ENCODE measurements around the gene PLPP6.

PLPP6 gene

GRCh38 chr9:4662989-4663792 is 1.1 kb downstream of the PLPP6 start:
- no peak for DNase-seq

GRCh38 chr9:4663956-4664355 is 1.9 kb downstream of the PLPP6 start:
- DNase-seq: no peak

DNA sequence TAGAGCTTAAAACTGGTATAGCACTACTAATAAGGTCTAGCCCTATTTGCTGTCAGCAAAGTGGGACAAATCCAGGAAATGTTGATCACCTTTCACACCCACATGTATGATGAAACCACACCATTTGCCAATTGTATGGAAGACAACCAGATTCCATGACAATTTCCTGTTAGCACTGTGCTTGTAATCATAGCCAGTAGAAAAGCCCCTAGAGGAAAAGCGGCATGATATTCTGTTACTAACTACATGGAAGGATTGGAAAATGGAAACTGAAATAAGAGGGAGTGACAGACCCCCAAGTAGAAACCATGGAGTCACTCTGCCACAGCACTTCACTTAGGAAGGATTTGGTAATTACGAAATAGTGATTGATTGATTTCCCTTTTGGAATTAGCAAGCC is 3.3 kb downstream of the PLPP6 start:
- no peak for DNase-seq

GRCh38 chr9:4666042-4666699 is 4.1 kb downstream of the PLPP6 start, which contains the start of gene SPATA6L:
Gene SPATA6L (minus strand): TSS chr9:4666480. CDS start chr9:4666250, 230 bp downstream.
- DNase-seq: peak; percentile 23

DNA sequence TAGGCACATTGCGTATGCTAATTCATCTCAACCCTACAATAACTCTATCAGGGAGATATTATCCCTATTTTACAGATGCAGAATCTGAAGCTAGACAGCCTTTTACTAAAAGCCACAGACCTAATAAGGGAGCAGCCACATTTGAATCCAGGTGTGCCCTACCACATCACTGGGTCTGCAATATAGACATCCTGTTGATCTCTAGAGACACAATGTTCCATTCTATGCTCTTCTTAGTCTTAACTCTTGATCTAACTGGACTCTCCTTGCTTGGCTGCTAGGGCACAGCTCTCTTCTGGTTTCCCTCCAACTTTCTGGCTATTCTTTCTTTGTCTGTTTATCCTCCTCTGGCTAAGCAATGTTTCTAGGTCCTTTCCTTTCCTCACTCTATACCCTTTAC is 5.6 kb downstream of the PLPP6 start:
- DNase-seq: no peak

DNA sequence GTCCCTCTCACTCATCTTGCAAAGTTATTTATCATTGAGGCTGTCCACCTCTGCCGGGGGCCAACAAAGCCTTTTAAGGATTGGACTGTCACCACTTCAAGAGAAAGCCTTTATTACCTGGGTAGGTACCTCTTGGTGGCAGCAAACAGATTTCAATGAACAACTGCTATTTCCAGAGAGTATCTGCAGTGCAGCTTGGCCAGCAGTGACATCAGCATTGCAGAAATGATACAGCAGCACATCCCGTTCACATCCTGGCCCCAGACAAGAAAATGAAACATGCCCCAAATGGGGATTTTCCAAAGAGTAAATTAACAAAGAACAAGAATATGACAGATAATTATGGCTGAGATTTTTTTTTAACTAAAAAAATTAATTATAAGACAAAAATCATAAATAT is 6.5 kb downstream of the PLPP6 start:
- DNase-seq: no peak

GRCh38 chr9:4669890-4670289 is 7.8 kb downstream of the PLPP6 start:
- no peak for DNase-seq

DNA sequence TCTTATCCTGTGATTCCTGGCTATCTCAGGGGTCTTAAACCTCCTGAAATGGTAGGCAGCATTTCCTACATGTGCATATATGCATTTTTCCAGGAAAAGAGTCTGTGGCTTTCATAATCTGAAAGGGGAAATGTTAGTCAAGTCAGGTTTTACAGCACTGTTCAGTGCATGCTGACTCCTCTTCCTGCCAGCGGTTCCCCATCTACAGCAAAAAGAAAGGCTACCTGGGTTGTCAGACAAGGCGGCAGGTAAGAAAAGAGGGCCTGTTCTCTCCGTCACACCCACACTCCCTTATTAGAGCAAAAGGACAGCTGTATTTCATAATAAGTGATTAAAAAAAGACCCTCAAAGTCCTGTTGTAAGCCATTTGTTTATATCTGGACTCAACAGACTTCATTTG is 8.5 kb downstream of the PLPP6 start:
- no peak for DNase-seq

DNA sequence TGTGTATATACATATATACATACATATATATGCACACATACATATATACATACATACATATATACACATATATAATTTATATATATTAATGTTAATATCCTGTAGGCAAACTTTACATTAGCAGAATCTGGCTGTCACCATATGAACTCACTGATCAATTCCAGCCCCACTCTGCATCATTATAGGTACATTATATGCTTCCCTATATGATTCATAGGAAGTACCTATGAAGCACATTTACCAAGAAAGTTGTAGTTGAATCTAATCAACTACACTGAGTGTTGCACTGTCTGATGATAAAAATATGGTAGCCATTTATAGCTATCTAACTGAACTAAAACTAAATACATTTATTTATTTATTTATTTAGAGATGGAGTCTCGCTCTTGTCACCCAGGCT is 9.6 kb downstream of the PLPP6 start:
- no peak for DNase-seq

DNA sequence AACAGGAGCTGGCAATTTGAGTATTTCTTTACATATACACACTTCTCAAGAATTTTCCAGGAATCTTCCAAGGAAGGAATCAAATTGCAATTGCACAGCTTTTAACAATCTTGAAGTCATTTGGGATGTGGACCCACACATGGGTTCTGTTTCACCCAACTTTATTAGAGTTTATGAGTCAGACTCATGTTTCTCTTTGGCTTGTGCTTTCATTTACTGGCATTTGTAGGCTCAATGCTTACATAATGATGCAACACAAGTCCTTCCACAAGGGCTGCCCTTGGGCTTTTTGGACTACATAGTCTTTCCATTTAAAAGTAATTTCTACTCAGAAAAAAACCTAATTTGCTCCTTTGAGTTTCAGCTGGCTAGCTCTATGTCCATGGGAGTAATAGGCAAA is 12.7 kb downstream of the PLPP6 start:
- DNase-seq: no peak

- no peak for DNase-seq
Measured at GRCh38 chr9:4677392-4677791, 15.3 kb downstream of the PLPP6 start.

GRCh38 chr9:4678679-4679267 is 16.7 kb downstream of the PLPP6 start:
- DNase-seq: peak; percentile 37

GRCh38 chr9:4679268-4680172 is 17.4 kb downstream of the PLPP6 start, which contains the start of gene CDC37L1:
Gene CDC37L1 (plus strand): TSS chr9:4679569. CDS start chr9:4679768, 199 bp downstream.
- peak; percentile 94 for DNase-seq

DNA sequence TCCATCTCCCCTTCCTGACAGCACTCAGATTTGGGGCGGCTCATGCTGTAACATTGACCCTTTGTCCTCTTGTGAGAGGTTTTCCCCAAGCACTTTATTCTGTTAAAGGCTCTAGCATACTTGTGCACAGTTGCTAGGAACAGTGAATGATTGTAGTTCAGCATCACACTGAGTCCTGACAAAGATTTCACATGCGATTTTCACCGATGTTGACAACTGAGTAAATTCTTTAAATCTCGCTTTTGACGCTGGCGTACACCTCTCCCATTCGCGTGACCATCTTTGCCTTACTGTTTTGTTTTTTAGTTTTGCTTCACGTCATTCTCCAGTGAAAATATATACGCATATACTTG is 18.1 kb downstream of the PLPP6 start:
- no peak for DNase-seq

DNA sequence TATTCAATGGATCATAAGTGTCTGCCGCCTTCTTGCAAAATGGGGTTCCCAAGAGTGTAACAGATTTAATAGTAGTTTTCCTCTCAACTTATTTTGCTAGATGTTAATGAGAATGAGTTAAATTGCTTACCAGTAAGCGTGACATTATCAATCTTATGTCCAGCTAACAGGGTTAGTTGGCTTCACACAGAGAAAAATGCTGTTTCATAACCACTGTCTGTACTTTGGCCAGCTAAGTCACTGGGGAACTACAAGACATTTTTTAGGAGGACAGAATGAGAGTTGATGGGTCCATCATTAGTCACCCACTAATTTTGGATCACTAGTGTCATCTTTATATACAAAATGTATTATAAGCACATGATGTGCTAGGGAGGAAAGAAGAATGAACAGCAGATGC is 18.7 kb downstream of the PLPP6 start:
- no peak for DNase-seq

DNA sequence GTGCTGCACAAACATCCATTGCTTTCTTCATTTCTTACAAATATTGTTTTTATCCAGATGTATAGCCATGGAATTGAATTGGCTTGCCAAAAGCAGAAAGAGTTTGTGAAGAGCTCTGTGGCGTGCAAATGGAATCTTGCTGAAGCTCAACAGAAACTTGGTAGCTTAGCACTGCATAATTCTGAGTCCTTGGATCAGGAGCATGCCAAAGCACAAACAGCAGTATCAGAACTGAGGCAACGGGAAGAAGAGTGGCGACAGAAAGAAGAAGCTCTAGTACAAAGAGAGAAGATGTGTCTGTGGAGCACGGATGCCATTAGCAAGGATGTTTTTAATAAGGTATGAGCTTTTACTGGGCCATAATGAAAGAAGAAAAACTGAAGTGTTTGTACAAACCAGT is 22.7 kb downstream of the PLPP6 start:
- no peak for DNase-seq

DNA sequence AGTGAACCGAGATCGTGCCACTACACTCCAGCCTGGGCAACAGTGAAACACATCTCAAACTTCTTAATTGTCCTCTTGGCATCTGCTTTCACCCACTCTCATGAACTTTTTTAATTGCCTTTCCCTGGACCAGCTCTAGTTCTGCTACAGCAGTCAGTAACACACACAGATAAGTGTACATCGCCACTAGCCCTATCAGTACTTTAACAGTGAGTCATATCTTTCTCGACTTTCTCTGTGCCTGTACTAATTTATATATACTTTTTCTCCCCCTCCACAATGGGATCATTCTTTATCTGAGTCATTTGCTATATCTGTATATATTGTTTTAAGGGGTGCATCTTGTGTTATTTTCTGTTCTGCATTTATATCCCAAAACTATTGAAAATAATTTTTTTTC is 24.0 kb downstream of the PLPP6 start:
- no peak for DNase-seq

DNA sequence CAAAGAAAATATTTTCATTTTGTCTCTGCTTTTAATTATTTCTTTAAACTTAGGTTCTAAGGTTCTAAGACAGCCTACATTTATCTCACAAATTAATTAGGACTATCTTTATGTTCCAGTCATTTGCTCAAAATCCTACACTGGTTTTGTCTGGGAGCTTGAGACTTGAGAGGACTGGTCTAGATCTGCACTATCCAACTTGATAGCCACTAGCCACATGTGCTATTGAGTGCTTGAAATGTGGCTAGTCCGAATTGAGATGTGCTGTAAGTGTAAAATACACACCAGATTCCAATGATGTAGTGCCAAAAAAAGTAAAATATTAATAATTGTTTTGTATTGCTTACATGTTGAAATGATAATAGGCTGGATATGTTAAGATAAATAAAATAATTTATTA is 24.5 kb downstream of the PLPP6 start:
- DNase-seq: no peak

DNA sequence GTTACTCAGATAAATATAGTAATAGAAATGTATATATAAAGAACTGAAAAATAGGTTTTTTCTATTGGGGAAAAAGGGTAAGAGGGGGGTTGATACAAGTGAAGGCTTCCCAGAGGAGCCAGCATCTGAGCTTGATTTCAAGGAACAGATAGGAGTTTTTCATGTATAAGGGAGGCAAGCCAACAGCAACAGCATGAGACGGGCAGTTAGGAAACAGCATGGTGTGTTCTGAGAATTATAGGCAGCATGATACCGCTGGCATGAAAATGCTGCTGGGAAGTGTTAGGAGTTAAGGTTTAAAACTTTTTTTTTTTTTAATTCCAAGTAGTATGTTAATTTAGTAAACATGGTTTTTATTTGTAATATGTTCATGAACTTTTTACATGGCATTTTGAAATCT is 26.9 kb downstream of the PLPP6 start:
- no peak for DNase-seq

DNA sequence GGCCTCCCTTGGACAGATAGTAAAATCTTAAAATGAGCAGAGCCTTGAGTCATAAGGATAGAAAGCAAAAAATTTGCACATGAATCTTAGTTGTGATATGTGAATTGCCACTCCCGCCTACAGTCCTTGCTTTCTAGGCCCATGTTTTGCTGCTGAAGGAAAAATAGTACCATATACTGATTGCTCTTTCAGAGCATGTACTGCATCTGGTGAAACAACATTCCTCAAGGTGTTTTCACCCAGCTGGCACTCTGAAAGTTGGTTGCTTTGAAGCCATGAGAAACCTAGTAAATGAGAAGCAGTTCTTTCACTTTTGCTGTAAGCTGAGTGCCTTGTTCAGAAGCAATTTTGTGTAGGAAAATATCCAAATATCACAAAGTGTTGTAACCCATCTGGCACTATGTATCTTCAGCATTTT is 27.6 kb downstream of the PLPP6 start:
- DNase-seq: no peak

DNA sequence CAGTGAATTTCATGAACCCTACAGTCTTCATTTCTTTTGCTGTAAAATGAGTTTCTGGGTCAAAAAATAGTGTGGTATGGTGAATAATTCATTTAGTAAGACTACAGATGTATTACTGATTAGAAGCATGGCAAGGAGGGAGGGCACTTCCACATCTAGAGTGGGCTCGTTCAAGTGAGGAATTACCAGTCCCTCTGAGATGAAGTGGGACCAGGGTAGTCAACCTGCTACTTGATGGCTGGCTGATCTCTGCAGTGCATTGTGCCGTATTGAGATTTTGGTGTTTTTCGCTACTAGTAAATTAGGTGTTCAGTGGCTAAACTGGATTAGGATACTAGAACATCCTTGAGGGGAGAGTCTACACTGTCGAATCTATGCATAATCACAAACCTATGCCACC is 28.1 kb downstream of the PLPP6 start:
- no peak for DNase-seq

GRCh38 chr9:4691795-4692194 is 29.7 kb downstream of the PLPP6 start:
- no peak for DNase-seq

- DNase-seq: no peak
Measured at GRCh38 chr9:4700091-4700490, 38.0 kb downstream of the PLPP6 start.
